Trophoblast cell (in vitro differentiated cells and primary cell): ENCODE data around the gene SHROOM2.

Experiments
- DNase-seq, 2 donors: peaks; one replicate each; pipeline ENCODE4 v3.0.0-alpha.2; 2016
- H2AFZ ChIP-seq: 2 replicates; pipeline ENCODE4 v1.6.1; 2013; ENCODE audit warnings: low read length, moderate library complexity, mild to moderate bottlenecking; ENCODE audit not compliant: insufficient read depth, poor library complexity
- H2AK5ac ChIP-seq: 2 replicates; pipeline ENCODE4 v1.6.1; 2013; ENCODE audit warnings: mild to moderate bottlenecking, low read length
- H2BK120ac ChIP-seq: 2 replicates; pipeline ENCODE4 v1.6.1; 2013; ENCODE audit warnings: low read length, mild to moderate bottlenecking, moderate library complexity; ENCODE audit not compliant: insufficient read depth, poor library complexity
- H2BK12ac ChIP-seq: 2 replicates; pipeline ENCODE4 v1.6.1; 2013; ENCODE audit warnings: mild to moderate bottlenecking, low read length, moderate library complexity
- H2BK5ac ChIP-seq: 2 replicates; pipeline ENCODE4 v1.6.1; 2013; ENCODE audit warnings: low read length, low read depth, moderate library complexity, mild to moderate bottlenecking; ENCODE audit not compliant: poor library complexity
- H3K14ac ChIP-seq: 2 replicates; pipeline ENCODE4 v1.6.1; 2013; ENCODE audit warnings: mild to moderate bottlenecking, low read length
- H3K18ac ChIP-seq: 2 replicates; pipeline ENCODE4 v1.6.1; 2013; ENCODE audit warnings: mild to moderate bottlenecking, low read length
- H3K23ac ChIP-seq: 2 replicates; pipeline ENCODE4 v1.6.1; 2013; ENCODE audit warnings: low read length
- H3K27ac ChIP-seq: 2 replicates; pipeline ENCODE4 v1.5.1; 2013; ENCODE audit warnings: low read depth, mild to moderate bottlenecking, inconsistent platforms, low read length, moderate library complexity
- H3K27me3 ChIP-seq: 2 replicates; pipeline ENCODE4 v1.6.1; 2013; ENCODE audit warnings: inconsistent platforms, mild to moderate bottlenecking, low read length, moderate library complexity; ENCODE audit not compliant: insufficient read depth
- H3K36me3 ChIP-seq, 2 experiments: 1 replicate in 1 of 2; 2 replicates in 1 of 2; pipeline ENCODE4 v1.6.1; 2013; ENCODE audit warnings: low read length in 2 of 2, mild to moderate bottlenecking in 2 of 2, moderate library complexity in 1 of 2; ENCODE audit not compliant: insufficient read depth in 2 of 2, control insufficient read depth in 1 of 2
- H3K4ac ChIP-seq: 2 replicates; pipeline ENCODE4 v1.6.1; 2013; ENCODE audit warnings: low read depth, mild to moderate bottlenecking, low read length, moderate library complexity
- H3K4me1 ChIP-seq, 2 experiments: 1 replicate in 1 of 2; 2 replicates in 1 of 2; pipeline ENCODE4 v1.6.1; 2013; ENCODE audit warnings: low read length in 2 of 2, mild to moderate bottlenecking in 2 of 2, moderate library complexity in 1 of 2; ENCODE audit not compliant: insufficient read depth in 2 of 2, control insufficient read depth in 1 of 2
- H3K4me2 ChIP-seq: 2 replicates; pipeline ENCODE4 v1.6.1; 2013; ENCODE audit warnings: inconsistent platforms, mild to moderate bottlenecking, low read length, moderate library complexity
- H3K4me3 ChIP-seq: 2 replicates; pipeline ENCODE4 v1.5.1; 2013; ENCODE audit warnings: mild to moderate bottlenecking, low read depth, low read length, inconsistent platforms
- H3K79me1 ChIP-seq: one replicate; pipeline ENCODE4 v1.6.1; 2013; ENCODE audit warnings: low read length
- H3K79me2 ChIP-seq: 2 replicates; pipeline ENCODE4 v1.6.1; 2013; ENCODE audit warnings: low read length, mild to moderate bottlenecking; ENCODE audit not compliant: control insufficient read depth, insufficient read depth, poor library complexity
- H3K9ac ChIP-seq: 2 replicates; pipeline ENCODE4 v1.6.1; 2013; ENCODE audit warnings: mild to moderate bottlenecking, low read length
- H3K9me3 ChIP-seq: 2 replicates; pipeline ENCODE4 v1.6.1; 2013; ENCODE audit warnings: low read depth, mild to moderate bottlenecking, control low read depth, inconsistent platforms, low read length; ENCODE audit not compliant: insufficient read depth
- H4K12ac ChIP-seq: 2 replicates; pipeline ENCODE4 v1.6.1; 2013; ENCODE audit warnings: low read depth, mild to moderate bottlenecking, low read length, moderate library complexity
- H4K8ac ChIP-seq: 2 replicates; pipeline ENCODE4 v1.6.1; 2013; ENCODE audit warnings: low read depth, mild to moderate bottlenecking, low read length, moderate library complexity
- H4K91ac ChIP-seq: one replicate; pipeline ENCODE4 v1.6.1; 2013; ENCODE audit warnings: low read depth, mild to moderate bottlenecking, low read length, moderate library complexity
- WGBS: extraction: QIAGEN DNeasy Blood & Tissue Kit; methylation state at CpG from one replicate; pipeline ENCODE4 v1.1.7; 2013; ENCODE audit warnings: missing lambda C conversion rate; ENCODE audit not compliant: insufficient read length, insufficient coverage; ENCODE audit errors: extremely low coverage; 5-methylcytosine and 5-hydroxymethylcytosine counted together

SHROOM2 gene

GRCh38 chrX:9865804-9866472 lies 79.7 kb downstream of the SHROOM2 start:
- peak overlapping the region; percentile 83 for H4K91ac ChIP-seq

GRCh38 chrX:9866633-9867032 lies 80.4 kb downstream of the SHROOM2 start:
- Histone ChIP-seq H3K18ac (no peak overlapping the region), H3K9me3 (no peaks in the 10 kb centered on the region), H3K27me3 (no peaks in the 10 kb centered on the region), H3K79me2 (peaks cover 3% of the 10 kb centered on the region), H3K4me2 (no peak overlapping the region), H2BK120ac (peak overlapping the region; percentile 63), H4K8ac (no peak overlapping the region), H3K36me3 (peaks cover 2 to 3% of the 10 kb centered on the region in 2 experiments), H3K14ac (no peak overlapping the region), H2BK5ac (peak overlapping the region; percentile 69), H2BK12ac (no peak overlapping the region), H3K27ac (peak overlapping the region; percentile 57), H4K91ac (peak overlapping the region; percentile 72), H3K4me3 (no peak overlapping the region), H4K12ac (no peak overlapping the region), H2AK5ac (no peak overlapping the region), H3K79me1 (peaks cover 9% of the 10 kb centered on the region), H3K9ac (no peak overlapping the region), H3K4me1 (peaks cover 18 to 33% of the 10 kb centered on the region in 2 experiments), H2AFZ (no peak overlapping the region), H3K4ac (peak overlapping the region; percentile 50), H3K23ac (no peak overlapping the region)
- no peak for DNase-seq
- no CpG with 5 or more reads among the region's 13 CpGs for WGBS

More at GRCh38 chrX:9865804-9866472, 79.7 kb downstream of the SHROOM2 start:
- DNase-seq: peak in 1 of 2 donors; percentile 37
- H3K79me2 ChIP-seq: peaks cover 3% of the 10 kb centered on the region
- H2AK5ac ChIP-seq: peak overlapping the region; percentile 26
- no peak overlapping the region for H3K9ac ChIP-seq
- peak overlapping the region; percentile 57 for H3K27ac ChIP-seq
- H2AFZ ChIP-seq: no peak overlapping the region
- no CpG with 5 or more reads among the region's 12 CpGs for WGBS
- H3K4me1 ChIP-seq: peaks cover 18 to 32% of the 10 kb centered on the region in 2 experiments
- H4K12ac ChIP-seq: no peak overlapping the region
- H3K4ac ChIP-seq: no peak overlapping the region
- peak overlapping the region; percentile 8 for H2BK120ac ChIP-seq
- no peak overlapping the region for H3K4me2 ChIP-seq
- H3K79me1 ChIP-seq: peaks cover 9% of the 10 kb centered on the region
- H3K27me3 ChIP-seq: no peaks in the 10 kb centered on the region
- H3K4me3 ChIP-seq: no peak overlapping the region
- H3K14ac ChIP-seq: no peak overlapping the region
- H3K18ac ChIP-seq: peak overlapping the region; percentile 19
- peak overlapping the region; percentile 10 for H4K8ac ChIP-seq
- peak overlapping the region; percentile 8 for H2BK5ac ChIP-seq
- no peak overlapping the region for H3K23ac ChIP-seq
- no peaks in the 10 kb centered on the region for H3K9me3 ChIP-seq
- H3K36me3 ChIP-seq: peaks cover 2 to 3% of the 10 kb centered on the region in 2 experiments
- peak overlapping the region; percentile 8 for H2BK12ac ChIP-seq

DNA sequence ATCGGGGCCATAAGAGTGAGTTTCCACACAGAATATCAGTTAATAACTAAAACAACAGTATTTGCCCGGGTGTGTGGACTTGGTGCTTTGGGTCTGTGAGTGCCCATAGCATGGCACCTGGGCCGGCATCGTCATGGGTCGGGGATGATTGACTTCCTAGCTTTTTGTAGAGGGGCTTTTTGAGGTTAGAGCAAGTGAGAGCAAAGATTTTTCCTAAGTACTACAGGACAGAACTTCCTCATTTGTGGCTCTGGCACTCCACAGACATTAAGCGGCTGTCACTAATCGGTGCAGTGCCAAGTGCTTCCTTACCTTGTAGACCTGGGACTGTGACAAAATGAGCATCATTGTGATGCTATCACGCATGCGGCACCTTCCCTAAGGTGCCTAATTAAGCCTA lies 81.0 kb downstream of the SHROOM2 start:
- H2BK120ac ChIP-seq: peak overlapping the region; percentile 77
- no peak overlapping the region for H3K4me3 ChIP-seq
- no peak overlapping the region for H3K4me2 ChIP-seq
- no peak overlapping the region for H4K12ac ChIP-seq
- no peaks in the 10 kb centered on the region for H3K9me3 ChIP-seq
- no peak overlapping the region for H4K8ac ChIP-seq
- no peak overlapping the region for H2AFZ ChIP-seq
- H3K36me3 ChIP-seq: peaks cover 2 to 3% of the 10 kb centered on the region in 2 experiments
- peak overlapping the region; percentile 57 for H3K27ac ChIP-seq
- H3K79me1 ChIP-seq: peaks cover 9% of the 10 kb centered on the region
- peaks cover 3% of the 10 kb centered on the region for H3K79me2 ChIP-seq
- peak overlapping the region; percentile 69 for H2BK5ac ChIP-seq
- no CpG with 5 or more reads among the region's 9 CpGs for WGBS
- H3K23ac ChIP-seq: no peak overlapping the region
- H3K9ac ChIP-seq: no peak overlapping the region
- no peak for DNase-seq
- peak overlapping the region; percentile 36 for H3K4ac ChIP-seq
- H4K91ac ChIP-seq: peak overlapping the region; percentile 32
- peaks cover 17 to 34% of the 10 kb centered on the region in 2 experiments for H3K4me1 ChIP-seq
- H3K18ac ChIP-seq: no peak overlapping the region
- peak overlapping the region; percentile 46 for H2AK5ac ChIP-seq
- no peak overlapping the region for H3K14ac ChIP-seq
- no peaks in the 10 kb centered on the region for H3K27me3 ChIP-seq
- peak overlapping the region; percentile 64 for H2BK12ac ChIP-seq

GRCh38 chrX:9867753-9868152 lies 81.5 kb downstream of the SHROOM2 start:
- Histone ChIP-seq H4K8ac (no peak overlapping the region), H3K4me3 (no peak overlapping the region), H2AFZ (no peak overlapping the region), H3K14ac (no peak overlapping the region), H3K18ac (no peak overlapping the region), H2BK5ac (peak overlapping the region; percentile 5), H3K79me1 (peaks cover 9% of the 10 kb centered on the region), H4K12ac (no peak overlapping the region), H4K91ac (peak overlapping the region; percentile 18), H3K4ac (no peak overlapping the region), H3K27me3 (no peaks in the 10 kb centered on the region), H3K4me1 (peaks cover 13 to 29% of the 10 kb centered on the region in 2 experiments), H2AK5ac (no peak overlapping the region), H3K9ac (no peak overlapping the region), H3K79me2 (peaks cover 3% of the 10 kb centered on the region), H3K9me3 (no peaks in the 10 kb centered on the region), H3K23ac (no peak overlapping the region), H3K27ac (peak overlapping the region; percentile 57), H3K36me3 (peaks cover 2 to 3% of the 10 kb centered on the region in 2 experiments), H2BK12ac (no peak overlapping the region), H2BK120ac (peak overlapping the region; percentile 31), H3K4me2 (no peak overlapping the region)
- WGBS: no CpG with 5 or more reads among the region's 4 CpGs
- DNase-seq: peak; percentile 34 to 40
